NB4 (cell line): ENCODE results near the gene EPG5.

Experiments
- MYC ChIP-seq: IDR thresholded peaks from 2 replicates; pipeline ENCODE4 v1.6.1; 2011; ENCODE audit warnings: low read depth, low read length
- POLR2A ChIP-seq: IDR thresholded peaks from 2 replicates; pipeline ENCODE4 v1.6.1; 2011; ENCODE audit warnings: mild to moderate bottlenecking; ENCODE audit not compliant: insufficient read length; ENCODE audit errors: extremely low read depth
- TF ChIP-seq, protein P1 (sequence below): IDR thresholded peaks from one replicate; pipeline ENCODE4 v1.5.1; 2012; ENCODE audit warnings: low read depth, low read length
- TF ChIP-seq, protein P2 (sequence below): IDR thresholded peaks from 2 replicates; pipeline ENCODE4 v1.6.1; 2011; ENCODE audit warnings: low read depth, low read length

- TF ChIP-seq, protein P1, sequence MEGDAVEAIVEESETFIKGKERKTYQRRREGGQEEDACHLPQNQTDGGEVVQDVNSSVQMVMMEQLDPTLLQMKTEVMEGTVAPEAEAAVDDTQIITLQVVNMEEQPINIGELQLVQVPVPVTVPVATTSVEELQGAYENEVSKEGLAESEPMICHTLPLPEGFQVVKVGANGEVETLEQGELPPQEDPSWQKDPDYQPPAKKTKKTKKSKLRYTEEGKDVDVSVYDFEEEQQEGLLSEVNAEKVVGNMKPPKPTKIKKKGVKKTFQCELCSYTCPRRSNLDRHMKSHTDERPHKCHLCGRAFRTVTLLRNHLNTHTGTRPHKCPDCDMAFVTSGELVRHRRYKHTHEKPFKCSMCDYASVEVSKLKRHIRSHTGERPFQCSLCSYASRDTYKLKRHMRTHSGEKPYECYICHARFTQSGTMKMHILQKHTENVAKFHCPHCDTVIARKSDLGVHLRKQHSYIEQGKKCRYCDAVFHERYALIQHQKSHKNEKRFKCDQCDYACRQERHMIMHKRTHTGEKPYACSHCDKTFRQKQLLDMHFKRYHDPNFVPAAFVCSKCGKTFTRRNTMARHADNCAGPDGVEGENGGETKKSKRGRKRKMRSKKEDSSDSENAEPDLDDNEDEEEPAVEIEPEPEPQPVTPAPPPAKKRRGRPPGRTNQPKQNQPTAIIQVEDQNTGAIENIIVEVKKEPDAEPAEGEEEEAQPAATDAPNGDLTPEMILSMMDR, result peak; percentile 25
- no peak for TF ChIP-seq MYC
- no peak for TF ChIP-seq POLR2A
- TF ChIP-seq, protein P2, sequence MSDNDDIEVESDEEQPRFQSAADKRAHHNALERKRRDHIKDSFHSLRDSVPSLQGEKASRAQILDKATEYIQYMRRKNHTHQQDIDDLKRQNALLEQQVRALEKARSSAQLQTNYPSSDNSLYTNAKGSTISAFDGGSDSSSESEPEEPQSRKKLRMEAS, result no peak
Measured at GRCh38 chr18:45837283-45838070, 129.7 kb downstream of the EPG5 start.
